GM21737 (cell line): ENCODE data around the gene GNAT1.

Experiments used
- ATAC-seq: cut with Tn5 transposase; IDR thresholded peaks from one replicate; pipeline ENCODE4 v1.9.1; 2021; ENCODE audit warnings: mild to moderate bottlenecking, moderate library complexity; ENCODE audit not compliant: unreplicated experiment

The GNAT1 gene

DNA sequence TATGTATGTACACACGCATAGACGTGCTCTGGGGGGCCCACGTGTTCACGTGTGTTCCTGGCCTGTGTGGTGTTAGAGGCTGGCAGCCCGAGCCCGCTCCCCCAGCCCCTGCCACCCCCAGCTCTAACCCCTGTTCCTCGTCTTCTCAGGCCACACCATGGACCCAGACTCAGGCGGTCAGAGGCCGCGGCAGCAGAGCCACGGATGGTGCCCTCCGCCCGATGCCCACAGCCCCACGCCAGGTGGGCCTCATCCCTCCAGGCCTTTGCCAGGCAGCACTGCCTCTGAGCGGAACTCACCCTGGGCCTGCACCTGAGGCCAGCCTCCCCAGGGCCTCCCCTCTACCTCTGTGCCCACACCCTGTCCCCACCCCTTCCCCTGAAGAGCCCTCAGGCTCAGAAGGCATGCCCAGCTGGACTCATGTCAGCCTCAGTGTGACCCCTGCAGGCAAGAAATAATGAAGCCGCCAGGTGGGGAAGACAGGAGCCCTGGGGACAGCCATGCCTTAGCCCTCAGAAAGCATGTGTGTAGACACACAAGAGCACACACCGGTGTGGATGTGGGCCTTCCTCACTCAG, 16.4 kb upstream of the GNAT1 start:
- ATAC-seq, result no peak

DNA sequence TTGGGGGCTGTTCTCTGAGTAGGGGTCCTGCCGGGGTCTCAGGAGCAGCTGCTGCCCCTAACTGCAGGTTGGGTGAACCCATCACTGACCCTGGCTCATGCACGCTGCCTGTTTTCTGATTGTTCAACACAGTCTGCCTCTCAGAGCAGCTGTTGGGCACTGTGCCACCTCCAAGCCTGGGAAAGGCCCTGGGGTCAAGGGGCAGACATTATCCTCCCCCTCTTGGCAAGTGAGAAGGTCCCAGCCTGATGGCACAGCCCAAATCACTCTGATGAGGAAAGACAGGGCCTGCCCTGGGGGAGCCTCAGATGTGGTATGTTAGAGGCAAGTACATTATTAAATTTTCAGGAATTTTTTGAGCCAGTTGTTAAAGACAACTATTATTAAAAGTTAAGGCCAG, 14.1 kb upstream of the GNAT1 start:
- no peak for ATAC-seq

- ATAC-seq, result no peak
Observed at GRCh38 chr3:50179710-50180109, 11.7 kb upstream of the GNAT1 start.

DNA sequence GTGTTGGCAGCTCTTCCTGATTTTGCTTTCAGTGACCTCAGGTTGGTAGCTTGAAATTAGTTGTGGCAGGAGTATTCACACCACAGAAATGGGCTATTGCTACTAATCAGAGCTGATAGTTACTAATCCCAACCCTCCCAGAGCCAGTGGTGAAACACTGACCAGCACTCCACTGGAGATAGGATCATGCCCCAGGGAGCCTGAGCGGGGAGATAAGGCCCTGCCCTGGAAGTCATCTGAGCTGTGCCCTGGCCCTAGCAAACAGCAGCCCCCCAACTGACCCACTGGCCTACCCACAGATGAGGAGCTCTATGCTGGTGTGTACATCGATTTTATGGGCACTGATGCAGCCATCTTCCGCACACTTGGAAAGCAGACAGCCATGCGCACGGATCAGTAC, 9.4 kb upstream of the GNAT1 start:
- no peak for ATAC-seq

- ATAC-seq, result no peak
Observed at GRCh38 chr3:50182533-50183099, 8.8 kb upstream of the GNAT1 start.

DNA sequence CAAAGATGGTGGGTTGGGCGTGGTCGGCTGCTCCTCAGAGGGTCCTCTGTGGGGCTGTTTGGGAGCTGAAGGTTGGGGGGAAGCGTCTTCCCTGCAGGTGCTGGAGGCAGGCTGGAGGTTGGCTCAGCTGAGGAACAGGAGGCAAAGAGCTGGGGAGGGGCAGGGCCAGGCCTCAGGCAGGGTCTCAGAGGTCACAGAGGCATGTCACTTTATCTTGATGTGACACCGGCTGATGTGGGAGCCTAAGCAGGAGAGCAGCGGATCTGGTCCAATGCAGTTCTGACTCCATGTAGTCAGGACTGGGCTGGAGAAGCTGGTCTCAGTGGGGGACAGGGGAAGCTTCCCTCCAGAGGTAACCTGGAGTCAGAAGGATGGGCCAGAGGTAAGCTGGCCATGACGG, 7.7 kb upstream of the GNAT1 start:
- ATAC-seq, result no peak

GRCh38 chr3:50184242-50184978, 7.0 kb upstream of the GNAT1 start:
- no peak for ATAC-seq

DNA sequence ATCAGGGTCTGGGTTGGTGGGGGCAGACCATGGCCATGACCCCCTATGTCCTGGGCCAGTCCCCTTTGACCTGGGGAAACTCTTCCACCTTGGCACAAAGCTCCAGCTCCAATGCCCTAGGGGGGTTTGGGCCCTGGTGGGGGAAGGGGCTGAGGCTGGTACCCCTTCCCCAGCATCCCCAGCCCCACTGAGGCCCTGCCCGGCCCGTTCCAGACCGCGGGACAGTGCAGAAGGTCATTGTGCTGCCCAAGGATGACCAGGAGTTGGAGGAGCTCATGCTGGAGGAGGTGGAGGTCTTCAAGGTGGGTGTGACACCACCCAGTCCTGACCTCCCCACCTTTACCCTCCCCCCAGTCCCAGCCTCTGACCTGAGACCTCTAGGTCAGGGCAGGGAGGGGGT, 6.2 kb upstream of the GNAT1 start:
- no peak for ATAC-seq

GRCh38 chr3:50186096-50186495, 5.3 kb upstream of the GNAT1 start:
- no peak for ATAC-seq

DNA sequence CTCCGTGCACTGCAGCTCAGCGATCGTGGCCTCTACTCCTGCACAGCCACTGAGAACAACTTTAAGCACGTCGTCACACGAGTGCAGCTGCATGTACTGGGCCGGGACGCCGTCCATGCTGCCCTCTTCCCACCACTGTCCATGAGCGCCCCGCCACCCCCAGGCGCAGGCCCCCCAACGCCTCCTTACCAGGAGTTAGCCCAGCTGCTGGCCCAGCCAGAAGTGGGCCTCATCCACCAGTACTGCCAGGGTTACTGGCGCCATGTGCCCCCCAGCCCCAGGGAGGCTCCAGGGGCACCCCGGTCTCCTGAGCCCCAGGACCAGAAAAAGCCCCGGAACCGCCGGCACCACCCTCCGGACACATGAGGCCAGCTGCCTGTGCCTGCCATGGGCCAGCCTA, 3.7 kb upstream of the GNAT1 start:
- ATAC-seq, result no peak

DNA sequence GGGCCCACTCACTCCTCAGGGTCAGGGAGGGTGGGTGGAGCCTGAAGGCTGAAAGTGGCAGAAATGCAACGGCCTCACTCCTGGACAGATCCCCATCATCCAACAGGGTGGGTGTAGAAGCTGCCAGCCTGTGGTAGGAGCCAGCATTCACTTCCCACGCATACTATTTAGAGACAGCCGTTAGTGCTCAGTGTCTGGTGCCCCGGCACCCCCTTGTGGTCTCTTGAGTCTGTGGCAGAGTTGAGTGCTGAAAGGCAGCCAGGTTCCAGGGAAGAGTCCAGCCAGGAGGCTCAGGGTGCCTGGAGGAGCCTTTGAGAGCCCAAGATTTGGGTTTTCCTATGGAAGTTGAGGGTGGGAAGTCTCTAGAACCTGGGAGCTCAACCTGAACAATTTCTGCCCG, 2.1 kb upstream of the GNAT1 start:
- no peak for ATAC-seq

- ATAC-seq, result no peak
Observed at GRCh38 chr3:50189989-50190388, 1.4 kb upstream of the GNAT1 start.

GRCh38 chr3:50192124-50192523, 714 bp downstream of the GNAT1 start:
- no peak for ATAC-seq

- no peak for ATAC-seq
Observed at GRCh38 chr3:50192689-50193141, 1.3 kb downstream of the GNAT1 start.

DNA sequence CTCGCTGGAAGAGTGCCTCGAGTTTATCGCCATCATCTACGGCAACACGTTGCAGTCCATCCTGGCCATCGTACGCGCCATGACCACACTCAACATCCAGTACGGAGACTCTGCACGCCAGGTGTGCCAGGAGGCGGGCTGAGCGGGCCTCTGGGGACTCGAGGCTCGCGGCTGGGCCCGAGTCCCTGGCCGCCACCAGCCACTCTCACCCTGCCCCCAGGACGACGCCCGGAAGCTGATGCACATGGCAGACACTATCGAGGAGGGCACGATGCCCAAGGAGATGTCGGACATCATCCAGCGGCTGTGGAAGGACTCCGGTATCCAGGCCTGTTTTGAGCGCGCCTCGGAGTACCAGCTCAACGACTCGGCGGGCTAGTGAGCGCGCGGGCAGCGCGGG, 1.9 kb downstream of the GNAT1 start:
- ATAC-seq, result no peak

DNA sequence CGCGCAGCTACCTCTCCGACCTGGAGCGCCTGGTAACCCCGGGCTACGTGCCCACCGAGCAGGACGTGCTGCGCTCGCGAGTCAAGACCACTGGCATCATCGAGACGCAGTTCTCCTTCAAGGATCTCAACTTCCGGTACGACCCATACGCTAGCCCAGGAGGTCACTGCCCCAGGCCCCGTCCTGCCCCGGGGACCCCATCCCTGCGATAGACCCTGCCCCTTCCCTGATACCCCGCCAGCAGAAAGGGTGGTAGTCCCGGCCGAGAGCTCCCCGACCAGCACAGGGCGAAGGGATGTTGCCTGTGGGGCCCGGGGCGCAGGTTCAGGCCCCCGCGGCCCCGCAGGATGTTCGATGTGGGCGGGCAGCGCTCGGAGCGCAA, 2.3 kb downstream of the GNAT1 start:
- no peak for ATAC-seq

DNA sequence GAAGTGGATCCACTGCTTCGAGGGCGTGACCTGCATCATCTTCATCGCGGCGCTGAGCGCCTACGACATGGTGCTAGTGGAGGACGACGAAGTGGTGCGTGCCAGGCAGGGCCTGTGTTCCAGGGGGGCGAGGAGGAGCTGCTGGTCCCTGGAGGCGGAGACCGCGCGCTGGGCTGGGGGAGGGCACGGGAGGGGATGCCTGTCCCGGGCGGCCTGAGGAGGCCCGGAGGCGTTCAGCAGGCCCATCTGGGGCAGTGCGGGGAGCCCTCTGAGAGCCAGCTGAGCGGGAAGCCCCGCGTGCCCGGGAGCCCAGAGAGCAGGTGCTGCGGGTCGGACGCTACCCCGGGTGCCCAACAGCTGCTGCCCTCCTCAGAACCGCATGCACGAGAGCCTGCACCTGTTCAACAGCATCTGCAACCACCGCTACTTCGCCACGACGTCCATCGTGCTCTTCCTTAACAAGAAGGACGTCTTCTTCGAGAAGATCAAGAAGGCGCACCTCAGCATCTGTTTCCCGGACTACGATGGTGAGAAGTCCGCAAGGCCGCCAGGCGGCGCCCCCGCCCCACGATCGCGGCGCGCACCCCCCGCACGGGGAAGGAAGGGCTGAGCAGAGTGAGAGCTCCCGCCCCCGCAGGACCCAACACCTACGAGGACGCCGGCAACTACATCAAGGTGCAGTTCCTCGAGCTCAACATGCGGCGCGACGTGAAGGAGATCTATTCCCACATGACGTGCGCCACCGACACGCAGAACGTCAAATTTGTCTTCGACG, 2.9 kb downstream of the GNAT1 start:
- ATAC-seq, result no peak

- no peak for ATAC-seq
Observed at GRCh38 chr3:50194903-50195500, 3.6 kb downstream of the GNAT1 start.

DNA sequence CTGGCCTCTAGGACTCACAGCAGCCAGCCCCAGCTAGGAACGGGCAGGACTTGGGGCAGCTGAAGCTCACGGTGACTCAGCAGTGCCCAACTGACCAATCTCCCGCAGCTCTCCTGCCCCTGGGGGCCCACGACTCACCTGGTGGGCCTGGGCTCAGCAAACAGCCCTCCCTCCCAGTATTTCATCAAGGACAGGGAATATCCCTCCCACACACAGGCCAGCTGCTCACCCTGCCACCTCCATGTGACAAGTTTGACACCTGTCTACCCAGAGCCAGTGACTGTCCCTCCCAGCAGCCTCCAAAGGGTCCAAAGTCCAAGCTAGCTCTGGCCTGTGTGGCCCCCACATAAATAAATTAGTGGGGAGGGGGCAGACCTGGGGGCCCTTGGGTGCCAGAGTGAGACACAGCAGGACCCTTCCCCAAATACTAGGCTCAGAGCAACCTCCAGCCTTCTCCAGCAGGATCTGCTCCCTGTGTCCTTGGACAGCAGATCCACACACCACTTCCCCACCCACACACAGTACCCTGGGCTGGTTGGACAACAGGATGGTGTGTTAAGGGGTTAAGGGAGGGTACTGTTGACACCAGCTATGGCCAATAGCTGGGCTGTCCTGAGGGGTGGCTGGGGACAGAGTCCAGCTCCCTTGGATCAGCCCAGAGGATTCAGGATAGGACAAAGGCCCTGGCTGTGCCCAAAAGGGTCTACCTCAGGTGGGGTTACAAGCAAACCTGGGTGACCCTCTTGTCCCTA, 4.3 kb downstream of the GNAT1 start:
- no peak for ATAC-seq

- no peak for ATAC-seq
Observed at GRCh38 chr3:50196253-50196801, 4.9 kb downstream of the GNAT1 start.
